Measurements from ENCODE around the gene BAIAP2.

- TF ChIP-seq, protein P1, sequence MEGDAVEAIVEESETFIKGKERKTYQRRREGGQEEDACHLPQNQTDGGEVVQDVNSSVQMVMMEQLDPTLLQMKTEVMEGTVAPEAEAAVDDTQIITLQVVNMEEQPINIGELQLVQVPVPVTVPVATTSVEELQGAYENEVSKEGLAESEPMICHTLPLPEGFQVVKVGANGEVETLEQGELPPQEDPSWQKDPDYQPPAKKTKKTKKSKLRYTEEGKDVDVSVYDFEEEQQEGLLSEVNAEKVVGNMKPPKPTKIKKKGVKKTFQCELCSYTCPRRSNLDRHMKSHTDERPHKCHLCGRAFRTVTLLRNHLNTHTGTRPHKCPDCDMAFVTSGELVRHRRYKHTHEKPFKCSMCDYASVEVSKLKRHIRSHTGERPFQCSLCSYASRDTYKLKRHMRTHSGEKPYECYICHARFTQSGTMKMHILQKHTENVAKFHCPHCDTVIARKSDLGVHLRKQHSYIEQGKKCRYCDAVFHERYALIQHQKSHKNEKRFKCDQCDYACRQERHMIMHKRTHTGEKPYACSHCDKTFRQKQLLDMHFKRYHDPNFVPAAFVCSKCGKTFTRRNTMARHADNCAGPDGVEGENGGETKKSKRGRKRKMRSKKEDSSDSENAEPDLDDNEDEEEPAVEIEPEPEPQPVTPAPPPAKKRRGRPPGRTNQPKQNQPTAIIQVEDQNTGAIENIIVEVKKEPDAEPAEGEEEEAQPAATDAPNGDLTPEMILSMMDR (IDR thresholded peaks at IDR 0.05; ENCODE audit: low read length): no peak
- TF ChIP-seq EZH2 (optimal IDR thresholded peaks at IDR 0.05; ENCODE audit: low read depth, low read length): no peak
- no peak for TF ChIP-seq EZH2phosphoT487 (IDR thresholded peaks at IDR 0.05; ENCODE audit: low read length)
These were observed 32.3 kb upstream of the BAIAP2 start for GRCh38 chr17:81002409-81003361.
